ENCODE data around the gene RNF220.
A peak's percentile ranks its signal among the peaks of the same experiment; 100 is the strongest.

RNF220 gene

GRCh38 chr1:44436401-44437106 lies 31.5 kb downstream of the RNF220 start:
- no peak for DNase-seq (ENCODE audit: low read depth)

GRCh38 chr1:44437107-44437716 lies 32.2 kb downstream of the RNF220 start:
- no peak for DNase-seq (ENCODE audit: low read depth)

- DNase-seq (ENCODE audit: low read depth) = no peak
These were observed 37.7 kb downstream of the RNF220 start for GRCh38 chr1:44442791-44443190.

- no peak for DNase-seq (ENCODE audit: low read depth)
These were observed 42.2 kb downstream of the RNF220 start for GRCh38 chr1:44447051-44447810.

GRCh38 chr1:44453798-44454349 lies 48.8 kb downstream of the RNF220 start:
- no peak for DNase-seq (ENCODE audit: low read depth)

GRCh38 chr1:44454704-44455103 lies 49.6 kb downstream of the RNF220 start:
- no peak for DNase-seq (ENCODE audit: low read depth)

GRCh38 chr1:44460107-44460882 lies 55.2 kb downstream of the RNF220 start:
- no peak for DNase-seq (ENCODE audit: low read depth)

GRCh38 chr1:44464361-44464760 lies 59.3 kb downstream of the RNF220 start:
- DNase-seq (ENCODE audit: low read depth) = peak; percentile 52

- DNase-seq (ENCODE audit: low read depth) = no peak
These were observed 62.5 kb downstream of the RNF220 start for GRCh38 chr1:44467566-44467965.

GRCh38 chr1:44471911-44472453 lies 66.9 kb downstream of the RNF220 start:
- DNase-seq (ENCODE audit: low read depth) = no peak

GRCh38 chr1:44472620-44473525 lies 67.8 kb downstream of the RNF220 start:
- DNase-seq (ENCODE audit: low read depth) = peak; percentile 18

GRCh38 chr1:44476891-44477290 lies 71.8 kb downstream of the RNF220 start:
- no peak for DNase-seq (ENCODE audit: low read depth)

GRCh38 chr1:44481701-44482100 lies 76.6 kb downstream of the RNF220 start:
- no peak for DNase-seq (ENCODE audit: low read depth)

- no peak for DNase-seq (ENCODE audit: low read depth)
These were observed 78.2 kb downstream of the RNF220 start for GRCh38 chr1:44483089-44483874.

GRCh38 chr1:44484155-44484688 lies 79.2 kb downstream of the RNF220 start:
- no peak for DNase-seq (ENCODE audit: low read depth)

GRCh38 chr1:44485229-44485933 lies 80.3 kb downstream of the RNF220 start:
- DNase-seq (ENCODE audit: low read depth) = peak; percentile 79

GRCh38 chr1:44485934-44486460 lies 80.9 kb downstream of the RNF220 start:
- no peak for DNase-seq (ENCODE audit: low read depth)

- DNase-seq (ENCODE audit: low read depth) = peak; percentile 19
These were observed 84.4 kb downstream of the RNF220 start for GRCh38 chr1:44489481-44489880.

Measured in EH (cell line).